T-helper 22 cell (primary cell): ENCODE results near the gene RAB11A.

ENCODE experiments used
- DNase-seq: peaks from one replicate; pipeline ENCODE4 v3.0.0-alpha.2; 2020; ENCODE audit warnings: low read depth

The RAB11A gene

DNA sequence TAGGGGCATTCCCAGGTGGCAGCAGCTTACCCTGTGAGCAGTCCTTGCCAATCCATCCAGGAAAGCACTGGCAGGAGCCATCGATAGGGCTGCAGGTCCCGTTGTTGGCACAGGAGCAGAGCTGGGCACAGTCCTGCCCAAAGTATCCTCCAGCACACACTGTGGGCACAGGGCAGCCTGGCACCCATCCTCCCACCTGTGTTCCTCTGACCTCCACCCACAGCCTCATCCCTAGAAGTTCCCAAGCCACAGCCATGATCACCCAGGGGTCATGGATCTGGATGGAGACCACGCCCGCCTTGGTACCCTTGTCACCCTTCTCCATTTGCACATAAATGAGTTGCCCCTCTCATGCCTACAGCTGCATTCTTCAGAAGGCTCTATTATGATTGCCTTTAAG is 48.6 kb downstream of the RAB11A start:
- no peak for DNase-seq

DNA sequence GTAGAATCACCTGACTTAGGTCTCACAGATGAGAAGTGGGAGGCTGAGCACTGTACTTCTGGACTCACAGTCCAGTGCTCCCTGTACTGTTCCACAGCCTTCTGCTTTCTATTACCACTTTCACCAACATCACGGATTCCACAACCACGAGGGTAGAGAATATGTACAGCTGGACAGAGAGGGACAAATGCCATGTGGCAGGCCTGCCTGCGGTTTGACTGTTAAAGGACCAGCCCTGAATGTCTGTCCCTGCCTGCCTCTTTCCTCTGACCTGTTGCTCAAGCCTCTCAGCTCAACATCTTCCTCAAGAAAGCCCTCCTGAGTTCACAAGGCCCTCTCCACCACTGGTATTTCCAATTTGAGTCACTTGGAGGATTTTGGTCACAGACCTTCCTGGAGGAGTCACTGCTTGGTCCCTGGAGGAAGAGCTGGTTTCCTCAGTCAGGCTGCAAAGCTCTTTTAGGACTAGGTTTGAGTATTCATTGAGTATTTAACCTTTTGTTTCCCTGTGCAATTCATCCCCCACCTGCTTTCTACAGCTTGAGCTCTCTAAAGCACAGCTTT is 49.1 kb downstream of the RAB11A start:
- no peak for DNase-seq

GRCh38 chr15:65918945-65919344 is 49.7 kb downstream of the RAB11A start:
- no peak for DNase-seq

DNA sequence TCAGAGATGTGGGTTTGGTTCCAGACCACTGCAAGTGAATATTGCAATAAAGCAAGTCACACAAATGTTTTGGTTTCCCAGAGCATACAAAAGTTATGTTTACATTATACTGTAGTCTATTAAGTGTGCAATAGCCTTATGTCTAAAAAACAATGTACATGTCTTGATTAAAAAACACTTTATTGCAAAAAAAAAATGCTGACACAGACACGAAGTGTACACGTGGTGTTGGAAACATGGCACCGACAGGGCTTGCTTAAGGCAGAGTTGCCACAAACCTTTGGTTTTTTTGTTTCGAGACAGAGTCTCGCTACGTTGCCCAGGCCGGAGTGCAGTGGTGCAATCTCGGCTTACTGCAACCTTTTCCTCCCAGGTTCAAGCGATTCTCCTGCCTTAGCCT is 50.1 kb downstream of the RAB11A start:
- no peak for DNase-seq

GRCh38 chr15:65920121-65920520 is 50.8 kb downstream of the RAB11A start:
- no peak for DNase-seq

GRCh38 chr15:65920825-65921309 is 51.6 kb downstream of the RAB11A start:
- DNase-seq, result no peak

- no peak for DNase-seq
These were observed 52.5 kb downstream of the RAB11A start for GRCh38 chr15:65921780-65922179.

GRCh38 chr15:65922621-65923020 is 53.3 kb downstream of the RAB11A start:
- DNase-seq, result no peak

DNA sequence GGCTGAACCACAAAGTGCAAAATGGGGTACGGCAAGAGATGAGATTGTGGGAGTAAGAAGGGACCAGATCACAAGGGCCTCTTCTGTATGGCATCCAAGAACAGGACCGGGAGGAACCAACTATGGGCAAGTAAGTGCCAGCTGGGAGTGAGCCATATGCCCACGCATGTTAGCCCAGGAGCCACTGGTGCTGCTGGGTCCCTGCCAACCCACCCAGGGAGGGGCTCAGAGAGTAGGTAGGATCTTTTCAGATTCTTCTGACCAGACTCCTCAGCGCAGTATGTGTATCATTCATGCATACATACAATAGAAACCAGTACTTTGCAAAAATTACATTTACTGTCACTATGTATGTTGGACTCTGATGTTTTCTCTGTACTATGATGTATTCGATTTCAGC is 54.0 kb downstream of the RAB11A start:
- DNase-seq, result no peak

GRCh38 chr15:65924004-65924403 is 54.7 kb downstream of the RAB11A start:
- no peak for DNase-seq

DNA sequence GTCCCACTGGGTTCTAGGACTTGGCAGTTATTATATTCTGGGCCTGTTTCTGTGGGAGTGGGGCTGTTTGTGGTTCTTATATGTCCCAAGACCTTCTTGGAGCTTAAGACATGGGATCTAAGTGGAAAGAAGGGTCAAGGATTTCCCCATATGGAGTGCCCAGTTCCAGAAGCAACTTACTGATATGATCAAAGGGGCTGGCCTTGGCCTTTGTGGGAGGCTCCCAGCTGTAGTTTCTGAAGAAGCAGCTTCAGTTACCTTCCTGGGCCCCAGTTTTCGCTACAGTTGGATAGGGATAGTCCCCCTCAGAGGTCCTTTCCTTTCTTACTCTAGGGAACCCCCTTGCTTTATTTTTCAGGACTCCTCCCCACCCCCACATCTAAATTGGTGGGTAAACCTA is 56.0 kb downstream of the RAB11A start:
- DNase-seq, result no peak

- DNase-seq, result no peak
These were observed 57.2 kb downstream of the RAB11A start for GRCh38 chr15:65926459-65926858.

- no peak for DNase-seq
These were observed 57.6 kb downstream of the RAB11A start for GRCh38 chr15:65926899-65927298.

DNA sequence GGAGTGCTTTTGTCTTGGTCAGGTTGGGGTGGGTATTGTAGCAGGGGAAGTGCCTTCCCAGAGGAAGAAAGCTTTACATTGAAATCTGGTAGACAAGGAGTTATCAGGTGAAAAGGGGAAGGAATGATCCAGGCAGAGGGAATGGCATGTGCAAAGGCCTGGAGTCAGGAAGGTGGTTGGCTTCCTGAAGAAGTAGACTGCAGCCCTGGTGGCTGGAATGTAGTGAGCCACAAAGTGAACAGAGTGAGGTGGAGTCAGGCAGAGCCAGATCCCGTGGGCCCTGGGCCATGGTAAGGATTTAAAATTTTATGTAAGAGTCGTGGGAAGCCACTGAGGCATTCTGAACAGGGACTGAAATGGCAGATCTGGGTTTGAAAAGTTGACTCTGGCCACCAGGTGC is 58.3 kb downstream of the RAB11A start:
- no peak for DNase-seq

DNA sequence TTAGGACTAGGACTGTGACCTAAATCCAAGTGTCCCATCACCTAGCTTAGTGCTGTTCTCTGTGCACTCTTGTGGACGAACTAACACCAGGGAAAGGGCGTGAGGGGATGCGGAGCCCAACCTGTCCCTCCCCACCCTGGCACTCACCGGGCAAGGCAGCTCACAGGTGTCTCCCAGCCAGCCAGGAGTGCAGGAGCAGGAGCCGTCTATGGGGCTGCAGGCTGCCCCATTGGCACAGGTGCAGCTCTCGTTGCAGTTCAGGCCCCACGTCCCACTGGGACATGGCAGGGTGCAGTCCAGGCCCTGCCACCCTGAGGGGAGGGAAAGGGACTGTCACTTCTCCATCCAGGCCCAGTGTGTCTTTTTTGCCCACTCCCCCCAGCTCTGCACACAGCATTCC is 60.3 kb downstream of the RAB11A start:
- no peak for DNase-seq

GRCh38 chr15:65930134-65930533 is 60.8 kb downstream of the RAB11A start:
- no peak for DNase-seq

DNA sequence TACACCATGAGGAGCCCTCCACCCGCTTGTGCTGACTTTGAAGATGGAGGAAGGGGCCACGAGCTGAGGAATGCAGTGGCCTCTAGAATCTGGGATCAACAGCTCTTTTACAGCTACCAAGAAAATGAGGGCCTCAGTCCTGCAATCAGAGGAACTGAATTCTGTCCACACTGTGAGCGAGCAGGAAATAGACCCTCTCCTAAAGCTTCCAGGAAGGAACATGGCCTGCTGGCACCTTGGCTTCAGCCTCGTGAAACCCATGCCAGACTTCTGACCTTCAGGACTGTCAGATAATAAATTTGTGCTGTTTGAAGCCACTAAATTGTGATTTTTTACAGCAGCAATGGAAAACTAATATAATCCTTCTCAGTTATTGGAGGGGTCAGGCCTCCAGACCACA is 61.9 kb downstream of the RAB11A start:
- DNase-seq, result no peak

DNA sequence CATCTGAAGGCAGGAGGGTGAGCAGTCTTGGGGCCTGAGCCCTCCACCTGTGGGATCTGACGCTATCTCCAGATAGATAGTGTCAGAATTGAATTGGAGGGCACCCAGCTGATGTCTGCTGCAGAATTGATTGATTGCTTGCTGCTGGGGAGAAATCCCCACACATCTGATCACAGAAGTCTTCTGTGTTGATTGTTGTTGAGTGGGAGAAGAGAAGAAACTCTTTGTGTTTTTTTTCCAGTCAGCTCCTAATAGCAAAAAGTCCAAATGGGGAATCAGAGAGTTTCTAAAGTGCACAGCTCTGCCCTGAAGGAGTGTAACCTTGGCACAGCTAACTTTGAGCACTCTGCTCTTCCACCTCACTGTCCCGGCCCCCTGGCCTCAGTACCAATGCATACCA is 66.1 kb downstream of the RAB11A start:
- DNase-seq, result no peak

GRCh38 chr15:65936282-65936681 is 67.0 kb downstream of the RAB11A start:
- no peak for DNase-seq

GRCh38 chr15:65937054-65937453 is 67.8 kb downstream of the RAB11A start:
- no peak for DNase-seq

DNA sequence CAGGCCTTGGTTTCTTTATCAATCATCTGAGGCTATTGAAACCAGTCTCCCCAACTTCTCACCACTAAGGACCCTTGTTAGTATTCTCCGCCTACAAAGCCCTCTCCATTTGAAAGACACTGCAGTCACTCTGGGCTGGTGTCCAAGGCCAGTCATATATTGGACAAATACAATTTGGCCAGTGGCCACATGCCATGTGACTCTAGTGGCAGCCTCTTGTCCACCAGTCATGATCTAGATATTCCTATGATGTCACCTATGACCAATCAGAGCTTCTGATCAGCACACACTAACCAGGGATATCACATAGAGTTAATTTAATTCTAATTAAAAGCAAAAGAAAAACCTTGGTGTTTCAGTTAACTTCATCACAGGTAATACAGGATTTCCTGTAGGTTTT is 68.2 kb downstream of the RAB11A start:
- no peak for DNase-seq

GRCh38 chr15:65938604-65939003 is 69.3 kb downstream of the RAB11A start:
- no peak for DNase-seq

- no peak for DNase-seq
These were observed 70.8 kb downstream of the RAB11A start for GRCh38 chr15:65939901-65940617.

DNA sequence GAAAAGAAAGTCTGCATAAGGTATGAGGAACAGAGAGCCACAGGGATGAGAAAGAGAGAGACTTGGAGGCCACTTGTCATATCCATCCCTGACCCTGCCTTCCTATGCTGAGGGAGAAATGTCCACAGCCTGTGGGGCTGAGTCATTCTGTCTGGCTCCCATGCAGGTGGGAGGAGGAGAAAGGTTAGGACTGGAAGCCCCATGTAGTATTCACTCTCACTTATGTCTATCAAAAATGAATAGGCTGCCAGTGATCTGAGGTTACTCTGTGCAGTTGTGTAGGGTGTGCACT is 71.3 kb downstream of the RAB11A start:
- no peak for DNase-seq
